ENCODE results near the gene HSD17B1.

DNA sequence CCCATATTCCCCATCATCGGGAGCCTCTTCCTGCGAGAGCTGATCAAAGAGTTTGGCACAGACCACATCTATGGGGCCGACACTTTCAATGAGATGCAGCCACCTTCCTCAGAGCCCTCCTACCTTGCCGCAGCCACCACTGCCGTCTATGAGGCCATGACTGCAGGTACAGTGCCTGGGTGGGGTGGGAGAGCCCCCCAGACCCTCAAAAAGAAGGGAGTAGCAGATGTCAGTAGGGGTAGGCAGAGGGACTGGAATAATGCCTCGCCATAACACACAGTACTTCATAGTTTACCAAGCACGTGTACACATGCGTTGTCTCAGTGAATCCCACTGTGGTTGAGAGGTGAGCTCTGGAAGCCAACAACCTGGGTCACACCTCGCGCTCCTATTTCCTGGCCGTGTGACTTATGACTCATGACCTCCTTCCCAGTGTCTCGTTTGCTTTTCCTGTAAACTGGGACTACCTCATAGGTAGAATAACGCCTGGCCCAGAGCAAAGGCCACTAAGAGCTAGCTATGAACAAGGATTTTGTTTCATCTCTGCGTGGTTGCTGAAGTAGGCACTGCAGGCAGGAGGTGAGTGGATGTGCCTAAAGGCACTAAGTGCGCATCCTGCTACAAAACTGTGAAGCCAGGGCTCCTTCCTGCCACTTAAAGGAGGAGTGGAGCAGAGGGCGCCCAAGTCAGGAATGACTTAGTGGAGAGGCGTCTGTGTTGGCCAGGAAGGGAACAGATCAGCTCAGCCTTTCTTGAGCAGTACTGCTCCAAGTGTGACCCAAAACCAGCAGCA is 11.5 kb upstream of the HSD17B1 start:
- TF ChIP-seq, protein P1, sequence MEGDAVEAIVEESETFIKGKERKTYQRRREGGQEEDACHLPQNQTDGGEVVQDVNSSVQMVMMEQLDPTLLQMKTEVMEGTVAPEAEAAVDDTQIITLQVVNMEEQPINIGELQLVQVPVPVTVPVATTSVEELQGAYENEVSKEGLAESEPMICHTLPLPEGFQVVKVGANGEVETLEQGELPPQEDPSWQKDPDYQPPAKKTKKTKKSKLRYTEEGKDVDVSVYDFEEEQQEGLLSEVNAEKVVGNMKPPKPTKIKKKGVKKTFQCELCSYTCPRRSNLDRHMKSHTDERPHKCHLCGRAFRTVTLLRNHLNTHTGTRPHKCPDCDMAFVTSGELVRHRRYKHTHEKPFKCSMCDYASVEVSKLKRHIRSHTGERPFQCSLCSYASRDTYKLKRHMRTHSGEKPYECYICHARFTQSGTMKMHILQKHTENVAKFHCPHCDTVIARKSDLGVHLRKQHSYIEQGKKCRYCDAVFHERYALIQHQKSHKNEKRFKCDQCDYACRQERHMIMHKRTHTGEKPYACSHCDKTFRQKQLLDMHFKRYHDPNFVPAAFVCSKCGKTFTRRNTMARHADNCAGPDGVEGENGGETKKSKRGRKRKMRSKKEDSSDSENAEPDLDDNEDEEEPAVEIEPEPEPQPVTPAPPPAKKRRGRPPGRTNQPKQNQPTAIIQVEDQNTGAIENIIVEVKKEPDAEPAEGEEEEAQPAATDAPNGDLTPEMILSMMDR (conservative IDR thresholded peaks at IDR 0.05; ENCODE audit: low read length): no peak
- no peak for TF ChIP-seq EZH2phosphoT487 (IDR thresholded peaks at IDR 0.05; ENCODE audit: borderline replicate concordance)
